Measurements from ENCODE around the gene PANX1. TPM values are rescaled to one million over a fixed set of nuclear protein-coding genes. Genes with fewer than 3 reads are reported as not detected.

The PANX1 gene
- total RNA-seq, 1 experiment from 2014 or later: 37.5 TPM

GRCh38 chr11:94131047-94131717 lies 2.5 kb downstream of the PANX1 start:
- Mint-ChIP-seq H3K36me3 (ENCODE audit: insufficient read depth in 1 of 3, low read depth in 3 of 3) (peaks cover 4 to 9% (median 5%) of the 10 kb centered on the region in 3 experiments; a peak in 6 of 7 replicates), H3K9me3 (peaks cover 0 to under 1% of the 10 kb centered on the region in 2 experiments; a peak in 2 of 5 replicates), H3K27ac (no peak overlapping the region), H3K4me3 (no peak overlapping the region), H3K4me1 (peaks cover 45% of the 10 kb centered on the region in 2 experiments), H3K27me3 (ENCODE audit: low read depth) (no peaks in the 10 kb centered on the region; the same call in 1 of the 2 replicates)
- Histone ChIP-seq H3K4ac (ENCODE audit: low read depth, low read length) (no peak overlapping the region), H2BK12ac (ENCODE audit: insufficient read length, low read depth, low read length) (no peak overlapping the region), H2AK5ac (ENCODE audit: insufficient read length, low read length) (no peak overlapping the region), H4K8ac (replicated peaks; ENCODE audit: insufficient read length, low read depth, low read length) (no peak overlapping the region), H3K27me3 (ENCODE audit: insufficient read depth, low read length) (no peaks in the 10 kb centered on the region), H2BK120ac (ENCODE audit: low read depth, low read length, poor library complexity, severe bottlenecking) (no peak overlapping the region), H4K5ac (ENCODE audit: insufficient read length, low read depth, low read length) (no peak overlapping the region), H3K9me3 (ENCODE audit: control insufficient read depth, low read depth, low read length) (no peaks in the 10 kb centered on the region), H3K14ac (ENCODE audit: insufficient read depth, low read length) (no peak overlapping the region), H3K9ac (ENCODE audit: extremely low read depth, insufficient read length, low read length) (no peak overlapping the region), H4K91ac (ENCODE audit: insufficient read length, low read depth, low read length) (no peak overlapping the region), H3K79me2 (ENCODE audit: insufficient read depth, low read length) (peaks cover 59% of the 10 kb centered on the region), H3K56ac (ENCODE audit: insufficient read length, low read depth, low read length) (no peak overlapping the region), H3K4me1 (ENCODE audit: insufficient read depth, low read length) (peaks cover 16% of the 10 kb centered on the region; the same call in 1 of the 2 replicates), H2AFZ (ENCODE audit: low read length) (no peak overlapping the region), H3K79me1 (ENCODE audit: insufficient read depth, low read depth, low read length, poor library complexity, severe bottlenecking) (peaks cover 4% of the 10 kb centered on the region), H2BK20ac (ENCODE audit: low read depth, low read length, poor library complexity, severe bottlenecking) (no peak overlapping the region), H3K4me2 (ENCODE audit: insufficient read depth, insufficient read length, low read length) (peak overlapping the region; percentile 98), H2BK15ac (ENCODE audit: low read depth, low read length) (no peak overlapping the region), H3K23ac (ENCODE audit: insufficient read length, low read depth, low read length) (no peak overlapping the region), H4K20me1 (ENCODE audit: control insufficient read depth, insufficient read depth, insufficient read length) (no peaks in the 10 kb centered on the region), H3T11ph (ENCODE audit: low read length) (no peak overlapping the region), H2BK5ac (ENCODE audit: insufficient read length, low read length) (no peak overlapping the region), H3K18ac (ENCODE audit: insufficient read length, low read depth, low read length) (no peak overlapping the region), H3K23me2 (ENCODE audit: insufficient read length, low read depth, low read length, poor library complexity, severe bottlenecking) (peaks cover 22% of the 10 kb centered on the region), H3K27ac (ENCODE audit: insufficient read length, low read depth, low read length) (no peak overlapping the region)
- WGBS (ENCODE audit: extremely low coverage, insufficient read length, low lambda C conversion rate): no CpG with 5 or more reads among the region's 3 CpGs
- no peak for DNase-seq
- TF ChIP-seq, protein P1, sequence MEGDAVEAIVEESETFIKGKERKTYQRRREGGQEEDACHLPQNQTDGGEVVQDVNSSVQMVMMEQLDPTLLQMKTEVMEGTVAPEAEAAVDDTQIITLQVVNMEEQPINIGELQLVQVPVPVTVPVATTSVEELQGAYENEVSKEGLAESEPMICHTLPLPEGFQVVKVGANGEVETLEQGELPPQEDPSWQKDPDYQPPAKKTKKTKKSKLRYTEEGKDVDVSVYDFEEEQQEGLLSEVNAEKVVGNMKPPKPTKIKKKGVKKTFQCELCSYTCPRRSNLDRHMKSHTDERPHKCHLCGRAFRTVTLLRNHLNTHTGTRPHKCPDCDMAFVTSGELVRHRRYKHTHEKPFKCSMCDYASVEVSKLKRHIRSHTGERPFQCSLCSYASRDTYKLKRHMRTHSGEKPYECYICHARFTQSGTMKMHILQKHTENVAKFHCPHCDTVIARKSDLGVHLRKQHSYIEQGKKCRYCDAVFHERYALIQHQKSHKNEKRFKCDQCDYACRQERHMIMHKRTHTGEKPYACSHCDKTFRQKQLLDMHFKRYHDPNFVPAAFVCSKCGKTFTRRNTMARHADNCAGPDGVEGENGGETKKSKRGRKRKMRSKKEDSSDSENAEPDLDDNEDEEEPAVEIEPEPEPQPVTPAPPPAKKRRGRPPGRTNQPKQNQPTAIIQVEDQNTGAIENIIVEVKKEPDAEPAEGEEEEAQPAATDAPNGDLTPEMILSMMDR (conservative IDR thresholded peaks at IDR 0.05): no peak

All from H9 (cell line).